Fibroblast of pulmonary artery (primary cell): Measurements from ENCODE around the gene GLCCI1.

Source experiments
- DNase-seq: peaks from one replicate; pipeline ENCODE4 v3.0.0-alpha.2; 2010; ENCODE audit warnings: low read depth
- H3K4me3 ChIP-seq: replicated peaks from 2 replicates; pipeline ENCODE4 v1.5.1; 2011; ENCODE audit warnings: low read depth, mild to moderate bottlenecking, control low read depth, low read length, moderate library complexity
- CTCF ChIP-seq: IDR thresholded peaks from 2 replicates; pipeline ENCODE4 v1.5.1; 2011; ENCODE audit warnings: mild to moderate bottlenecking, control low read depth, low read length, inconsistent platforms; ENCODE audit errors: missing control alignments

The GLCCI1 gene

GRCh38 chr7:8017423-8017822, 48.8 kb downstream of the GLCCI1 start:
- no peak for DNase-seq
- no peak overlapping the region for H3K4me3 ChIP-seq
- TF ChIP-seq CTCF, result no peak

GRCh38 chr7:8018961-8019360, 50.4 kb downstream of the GLCCI1 start:
- H3K4me3 ChIP-seq, result no peak overlapping the region
- TF ChIP-seq CTCF, result no peak
- no peak for DNase-seq

- no peak overlapping the region for H3K4me3 ChIP-seq
- no peak for TF ChIP-seq CTCF
- no peak for DNase-seq
Observed at GRCh38 chr7:8022628-8023027, 54.0 kb downstream of the GLCCI1 start.

GRCh38 chr7:8035192-8035591, 66.6 kb downstream of the GLCCI1 start:
- H3K4me3 ChIP-seq, result no peak overlapping the region
- no peak for TF ChIP-seq CTCF
- no peak for DNase-seq

- peak; percentile 56 for DNase-seq
- peak; percentile 61 for TF ChIP-seq CTCF
- H3K4me3 ChIP-seq, result no peak overlapping the region
Observed at GRCh38 chr7:8035647-8036518, 67.3 kb downstream of the GLCCI1 start.

GRCh38 chr7:8037151-8037550, 68.6 kb downstream of the GLCCI1 start:
- DNase-seq, result no peak
- H3K4me3 ChIP-seq, result no peak overlapping the region
- no peak for TF ChIP-seq CTCF
